K562 (cell line): Measurements from ENCODE around the gene ARHGAP4. TPM values are rescaled to one million over a fixed set of nuclear protein-coding genes. Genes with fewer than 3 reads are reported as not detected.
A peak's percentile ranks its signal among the peaks of the same experiment; 100 is the strongest.

Experiments
- CBX5 ChIP-seq: IDR thresholded peaks from 2 replicates; pipeline ENCODE4 v1.6.1; 2014; ENCODE audit warnings: low read depth, borderline replicate concordance
- FOXK2 ChIP-seq, 2 experiments: fragments of 450-650 bp; IDR thresholded peaks in 1 of 2; conservative IDR thresholded peaks in 1 of 2; 2 replicates each; pipeline ENCODE4 v1.6.1; 2016; ENCODE audit warnings: low read depth in 2 of 2, mild to moderate bottlenecking in 1 of 2
- HIVEP1 ChIP-seq: fragments of 250-450 bp; sonication (Bioruptor Pico); IDR thresholded peaks from 2 replicates; pipeline ENCODE4 v1.4.0; 2020; ENCODE audit warnings: mild to moderate bottlenecking
- MEIS2 ChIP-seq: fragments of 450-650 bp; IDR thresholded peaks from 2 replicates; pipeline ENCODE4 v1.6.1; 2014; ENCODE audit warnings: mild to moderate bottlenecking; ENCODE audit not compliant: partially characterized antibody
- NR2C2 ChIP-seq, 2 experiments: fragments of 200-800 bp in 1 of 2; sonication (Bioruptor generic) in 1 of 2; sonication (generic) in 1 of 2; formaldehyde crosslinking in 1 of 2; IDR thresholded peaks; 2 replicates each; pipeline versions ENCODE4 v1.6.1 to v1.8.0; 2016 to 2022; ENCODE audit warnings: mild to moderate bottlenecking in 1 of 2, missing compliant biosample characterization in 1 of 2, missing genetic modification characterization in 1 of 2, missing genetic modification reagents in 1 of 2
- RERE ChIP-seq: sonication (generic); formaldehyde crosslinking; IDR thresholded peaks from 2 replicates; pipeline ENCODE4 v1.8.0; 2023; ENCODE audit warnings: missing genetic modification reagents, mild to moderate bottlenecking, borderline replicate concordance
- SMARCA4 ChIP-seq: fragments of 450-650 bp; IDR thresholded peaks from 2 replicates; pipeline ENCODE4 v1.6.1; 2016
- TSHZ1 ChIP-seq: fragments of 250-450 bp; sonication (Bioruptor Pico); IDR thresholded peaks from 2 replicates; pipeline ENCODE4 v1.4.0; 2020; ENCODE audit warnings: mild to moderate bottlenecking, moderate library complexity
- ZBTB49 ChIP-seq: sonication (generic); formaldehyde crosslinking; IDR thresholded peaks from 2 replicates; pipeline ENCODE4 v1.8.0; 2022; ENCODE audit warnings: missing genetic modification reagents, mild to moderate bottlenecking, borderline replicate concordance
- ZFP30 ChIP-seq: fragments of 250-450 bp; sonication (Bioruptor Pico); IDR thresholded peaks from 2 replicates; pipeline ENCODE4 v1.8.0; 2022; ENCODE audit warnings: moderate library complexity, mild to moderate bottlenecking, inconsistent platforms, borderline replicate concordance
- ZKSCAN1 ChIP-seq: fragments of 150-350 bp; IDR thresholded peaks from 2 replicates; pipeline ENCODE4 v1.6.1; 2016; ENCODE audit warnings: low read depth, low read length
- ZNF12 ChIP-seq: sonication (generic); formaldehyde crosslinking; IDR thresholded peaks from 2 replicates; pipeline ENCODE4 v1.4.0; 2020; ENCODE audit warnings: mild to moderate bottlenecking, missing genetic modification reagents
- ZNF280B ChIP-seq: fragments of 250-450 bp; sonication (Bioruptor Pico); IDR thresholded peaks from 2 replicates; pipeline ENCODE4 v1.5.1; 2021; ENCODE audit warnings: mild to moderate bottlenecking
- polyA plus RNA-seq, 8 experiments: library from polyadenylated mRNA; depleted of rRNA in 4 of 8; stranded (reverse) in 5 of 8; unstranded in 3 of 8; fragments of >200 nt; fragmentation: Nextera tagmentation in 2 of 8; fragmentation: Illumina TruSeq in 1 of 8; extraction: Ambion mirVana in 2 of 8; extraction: Trizol in 1 of 8; gene quantifications; 2 replicates each; pipeline versions ENCODE4 v1.2.1 to v1.2.3, GENCODE V29; 2011 to 2014; ENCODE audit warnings: inconsistent platforms in 1 of 8, missing spikeins in 1 of 8
- total RNA-seq, 7 experiments: library from RNA; depleted of rRNA in 6 of 7; stranded (reverse); fragments of >200 nt in 6 of 7; fragmentation: Illumina TruSeq in 2 of 7; extraction: Trizol in 2 of 7; gene quantifications; 2 replicates each; pipeline versions ENCODE4 v1.2.1 to v1.2.3, GENCODE V29; 2011 to 2021; ENCODE audit warnings: low replicate concordance in 1 of 7

The ARHGAP4 gene
- total and polyA plus RNA-seq, 9 of the 15 experiments (the other 6 are each of a cell fraction or from before 2014, with no cell fraction given) = 0.30 to 81.8 (median 13.5) TPM

GRCh38 chrX:153973127-153974002 lies 47.3 kb upstream of the ARHGAP4 start (continued):
- no peak for TF ChIP-seq MEIS2
- TF ChIP-seq ZKSCAN1 = no peak
- TF ChIP-seq FOXK2 (conservative IDR thresholded peaks at IDR 0.05 in 1 of 2, IDR thresholded peaks at IDR 0.05 in 1 of 2; ENCODE audit: low read depth in 2 of 2) = no peak
- no peak for TF ChIP-seq RERE (CRISPR knock-in tag)
- no peak for TF ChIP-seq CBX5
- TF ChIP-seq TSHZ1 (CRISPR knock-in tag) = no peak
- TF ChIP-seq NR2C2 (CRISPR knock-in tag; IDR thresholded peaks at IDR 0.05) = no peak
- TF ChIP-seq NR2C2 (tag; IDR thresholded peaks at IDR 0.05) = no peak
- no peak for TF ChIP-seq HIVEP1 (CRISPR knock-in tag)
- no peak for TF ChIP-seq ZNF12 (CRISPR knock-in tag)
- 0 out of 2 replicates have a peak, but pooled peaks have one; percentile 7 for TF ChIP-seq SMARCA4
- TF ChIP-seq ZNF280B (CRISPR knock-in tag) = no peak
- TF ChIP-seq ZBTB49 (CRISPR knock-in tag) = no peak
- no peak for TF ChIP-seq ZFP30
